Measurements from ENCODE around the gene ZNF595.
"Not testable (repeated sequence)": the region's sequence is repeated elsewhere in the genome, so short reads cannot be mapped to it uniquely, and the experiment has no call there.

Gene ZNF595

GRCh38 chr4:86559-87324 is 33.6 kb downstream of the ZNF595 start:
- DNase-seq (ENCODE audit: low spot score): not testable (repeated sequence)

- no peak for DNase-seq (ENCODE audit: low spot score)
Observed at GRCh38 chr4:98386-98785, 45.3 kb downstream of the ZNF595 start.

GRCh38 chr4:99863-100262 is 46.7 kb downstream of the ZNF595 start:
- DNase-seq (ENCODE audit: low spot score): no peak

GRCh38 chr4:107083-107443 is 53.9 kb downstream of the ZNF595 start:
- DNase-seq (ENCODE audit: low spot score): no peak

- no peak for DNase-seq (ENCODE audit: low spot score)
Observed at GRCh38 chr4:107444-108429, 54.6 kb downstream of the ZNF595 start.

GRCh38 chr4:112771-113170 is 59.6 kb downstream of the ZNF595 start:
- no peak for DNase-seq (ENCODE audit: low spot score)

GRCh38 chr4:113732-114131 is 60.6 kb downstream of the ZNF595 start:
- no peak for DNase-seq (ENCODE audit: low spot score)

GRCh38 chr4:114149-114548 is 61.0 kb downstream of the ZNF595 start:
- DNase-seq (ENCODE audit: low spot score): no peak

- DNase-seq (ENCODE audit: low spot score): no peak
Observed at GRCh38 chr4:116499-116898, 63.4 kb downstream of the ZNF595 start.

GRCh38 chr4:120616-121015 is 67.5 kb downstream of the ZNF595 start:
- no peak for DNase-seq (ENCODE audit: low spot score)

- no peak for DNase-seq (ENCODE audit: low spot score)
Observed at GRCh38 chr4:121408-122084, 68.4 kb downstream of the ZNF595 start.

- not testable (repeated sequence) for DNase-seq (ENCODE audit: low spot score)
Observed at GRCh38 chr4:123922-124274, 70.8 kb downstream of the ZNF595 start.

GRCh38 chr4:124275-125081 is 71.4 kb downstream of the ZNF595 start, which contains the start of gene ZNF718:
Gene ZNF718, plus strand, starts transcription at chr4:124501. Its CDS starts 170 bp downstream, at chr4:124671.
- peak; percentile 98 for DNase-seq (ENCODE audit: low spot score)

GRCh38 chr4:125091-125771 is 72.1 kb downstream of the ZNF595 start:
- DNase-seq (ENCODE audit: low spot score): peak; percentile 36

GRCh38 chr4:125833-126232 is 72.7 kb downstream of the ZNF595 start:
- no peak for DNase-seq (ENCODE audit: low spot score)

- DNase-seq (ENCODE audit: low spot score): no peak
Observed at GRCh38 chr4:132483-132882, 79.4 kb downstream of the ZNF595 start.
